Iris pigment epithelial cell (primary cell): ENCODE data around the gene OR8B4.
"Not testable (repeated sequence)": the region's sequence is repeated elsewhere in the genome, so short reads cannot be mapped to it uniquely, and the experiment has no call there.

Source experiments
- DNase-seq: peaks from one replicate; pipeline ENCODE4 v3.0.0-alpha.2; 2011; ENCODE audit warnings: low read depth

OR8B4 gene

GRCh38 chr11:124405581-124405980 lies 19.1 kb downstream of the OR8B4 start:
- peak; percentile 43 for DNase-seq

- not testable (repeated sequence) for DNase-seq
These were observed 21.5 kb downstream of the OR8B4 start for GRCh38 chr11:124403186-124403585.

- DNase-seq: peak; percentile 89
These were observed 22.2 kb downstream of the OR8B4 start for GRCh38 chr11:124402326-124402922.

- no peak for DNase-seq
These were observed 25.7 kb downstream of the OR8B4 start, which contains the start of gene OR8B3 for GRCh38 chr11:124398924-124399323. TSS of gene OR8B3 (minus strand) at chr11:124399024. CDS start at chr11:124397351, 1,673 bp downstream.

- not testable (repeated sequence) for DNase-seq
These were observed 27.8 kb downstream of the OR8B4 start for GRCh38 chr11:124396847-124397246.

- peak; percentile 65 for DNase-seq
These were observed 30.3 kb downstream of the OR8B4 start for GRCh38 chr11:124394408-124394807.

- no peak for DNase-seq
These were observed 40.3 kb downstream of the OR8B4 start, which contains the start of gene OR8B2 for GRCh38 chr11:124384399-124384798. TSS of gene OR8B2 (minus strand) at chr11:124384499. CDS start at chr11:124383343, 1,156 bp downstream.

GRCh38 chr11:124382857-124383256 lies 41.8 kb downstream of the OR8B4 start:
- not testable (repeated sequence) for DNase-seq

GRCh38 chr11:124380585-124380984 lies 44.1 kb downstream of the OR8B4 start:
- no peak for DNase-seq

GRCh38 chr11:124376280-124376679 lies 48.4 kb downstream of the OR8B4 start:
- DNase-seq: no peak
